GM23338 (cell line): ENCODE data around the gene BTLA. TPM values are rescaled to one million over a fixed set of nuclear protein-coding genes. Genes with fewer than 3 reads are reported as not detected.

Experiments
- ATAC-seq: fragments of 200-7000 bp; cut with Tn5 transposase; 3 replicates; pipeline ENCODE4 v1.9.1; 2020
- DNase-seq: peaks from one replicate; pipeline ENCODE4 v3.0.0-alpha.2; 2015; ENCODE audit warnings: low spot score
- H2AFZ ChIP-seq: fragments of 200-600 bp; sonication (generic); 2 replicates; pipeline ENCODE4 v1.8.0; 2016; ENCODE audit warnings: antibody characterized with exemption, mild to moderate bottlenecking, moderate library complexity
- H3F3A ChIP-seq: fragments of 200-600 bp; sonication (generic); replicated peaks from 2 replicates; pipeline ENCODE4 v1.8.0; 2017; ENCODE audit warnings: antibody characterized with exemption, mixed run types, low read depth
- H3K27ac ChIP-seq: fragments of 200-600 bp; sonication (generic); 2 replicates; pipeline ENCODE4 v1.6.1; 2016; ENCODE audit warnings: low read depth
- H3K27me3 ChIP-seq: fragments of 200-600 bp; sonication (generic); 2 replicates; pipeline ENCODE4 v1.8.0; 2016; ENCODE audit warnings: mild to moderate bottlenecking, mixed run types, moderate library complexity; ENCODE audit not compliant: insufficient read depth
- H3K36me3 ChIP-seq: fragments of 200-600 bp; sonication (generic); 2 replicates; pipeline ENCODE4 v1.8.0; 2016; ENCODE audit warnings: mild to moderate bottlenecking; ENCODE audit not compliant: insufficient read depth
- H3K4me1 ChIP-seq: fragments of 200-600 bp; sonication (generic); 2 replicates; pipeline ENCODE4 v1.8.0; 2016; ENCODE audit warnings: mild to moderate bottlenecking, moderate library complexity; ENCODE audit not compliant: insufficient read depth
- H3K4me2 ChIP-seq: fragments of 200-600 bp; sonication (generic); 2 replicates; pipeline ENCODE4 v1.7.1; 2017; ENCODE audit warnings: mixed run types
- H3K4me3 ChIP-seq: fragments of 200-600 bp; sonication (generic); 2 replicates; pipeline ENCODE4 v1.6.1; 2016; ENCODE audit warnings: mixed run types
- H3K79me2 ChIP-seq: fragments of 200-600 bp; sonication (generic); replicated peaks from 2 replicates; pipeline ENCODE4 v1.8.0; 2017; ENCODE audit warnings: mild to moderate bottlenecking; ENCODE audit not compliant: insufficient read depth
- H3K9me2 ChIP-seq: fragments of 200-600 bp; sonication (generic); 2 replicates; pipeline ENCODE4 v1.8.0; 2017; ENCODE audit not compliant: insufficient read depth
- H4K20me1 ChIP-seq: fragments of 200-600 bp; sonication (generic); replicated peaks from 2 replicates; pipeline ENCODE4 v1.8.0; 2017; ENCODE audit warnings: mild to moderate bottlenecking; ENCODE audit not compliant: insufficient read depth
- H3K27ac Mint-ChIP-seq: 2 replicates; pipeline ENCODE4 v1.8.0; 2020; ENCODE audit warnings: inconsistent platforms, mild to moderate bottlenecking, moderate library complexity, mixed read lengths
- H3K27me3 Mint-ChIP-seq: 3 replicates; pipeline ENCODE4 v1.8.0; 2022; ENCODE audit warnings: low read depth, mild to moderate bottlenecking, moderate library complexity, mixed read lengths, inconsistent platforms; ENCODE audit not compliant: insufficient read depth, poor library complexity
- H3K36me3 Mint-ChIP-seq: 3 replicates; pipeline ENCODE4 v1.8.0; 2021; ENCODE audit warnings: low read depth, mild to moderate bottlenecking, inconsistent platforms, moderate library complexity, mixed read lengths
- H3K4me1 Mint-ChIP-seq: 3 replicates; pipeline ENCODE4 v1.8.0; 2020; ENCODE audit warnings: mild to moderate bottlenecking, inconsistent platforms, mixed read lengths
- H3K4me3 Mint-ChIP-seq: 3 replicates; pipeline ENCODE4 v1.8.0; 2021; ENCODE audit warnings: moderate library complexity, mild to moderate bottlenecking, inconsistent platforms, mixed read lengths
- H3K9me3 Mint-ChIP-seq: 3 replicates; pipeline ENCODE4 v1.8.0; 2020; ENCODE audit warnings: moderate library complexity, mild to moderate bottlenecking, inconsistent platforms, mixed read lengths
- CREB1 ChIP-seq: fragments of 250-450 bp; sonication (Bioruptor Pico); IDR thresholded peaks from 2 replicates; pipeline ENCODE4 v1.5.0; 2020; ENCODE audit warnings: low read depth, mild to moderate bottlenecking, moderate library complexity
- EZH2 ChIP-seq: fragments of 200-600 bp; sonication (generic); IDR thresholded peaks from one replicate; pipeline ENCODE4 v1.8.0; 2017; ENCODE audit warnings: antibody characterized with exemption, mild to moderate bottlenecking, low read depth; ENCODE audit not compliant: unreplicated experiment
- EZH2phosphoT487 ChIP-seq: fragments of 200-600 bp; sonication (generic); IDR thresholded peaks from one replicate; pipeline ENCODE4 v1.8.1; 2018; ENCODE audit warnings: antibody characterized with exemption; ENCODE audit not compliant: unreplicated experiment
- JUNB ChIP-seq: IDR thresholded peaks from one replicate; pipeline ENCODE4 v1.6.1; 2016; ENCODE audit warnings: antibody characterized with exemption; ENCODE audit not compliant: unreplicated experiment
- NANOG ChIP-seq: IDR thresholded peaks from 2 replicates; pipeline ENCODE4 v1.6.1; 2016; ENCODE audit warnings: antibody characterized with exemption, borderline replicate concordance
- POLR2AphosphoS5 ChIP-seq: IDR thresholded peaks from 2 replicates; pipeline ENCODE4 v1.6.1; 2016; ENCODE audit warnings: antibody characterized with exemption, low read depth
- STAT1 ChIP-seq: IDR thresholded peaks from one replicate; pipeline ENCODE4 v1.6.1; 2016; ENCODE audit warnings: antibody characterized with exemption; ENCODE audit not compliant: unreplicated experiment
- ZNF114 ChIP-seq: fragments of 250-450 bp; sonication (Bioruptor Pico); IDR thresholded peaks from 2 replicates; pipeline ENCODE4 v1.5.0; 2020; ENCODE audit warnings: mild to moderate bottlenecking, moderate library complexity
- ZNF331 ChIP-seq: fragments of 250-450 bp; sonication (Bioruptor Pico); IDR thresholded peaks from 2 replicates; pipeline ENCODE4 v1.5.0; 2020; ENCODE audit warnings: low read depth, mild to moderate bottlenecking, moderate library complexity
- polyA plus RNA-seq: library from polyadenylated mRNA; unstranded; fragments of >200 nt; fragmentation: Nextera tagmentation; extraction: Ambion mirVana; gene quantifications from 2 replicates; pipeline ENCODE4 v1.2.1, GENCODE V29; 2016
- total RNA-seq: library from RNA; depleted of rRNA; stranded (reverse); fragments of >200 nt; shearing (Covaris generic); gene quantifications from 2 replicates; pipeline ENCODE4 v1.2.3, GENCODE V29; 2014
- TF ChIP-seq, protein P1 (sequence below), 2 experiments: fragments of 200-600 bp in 1 of 2; sonication (generic) in 1 of 2; conservative IDR thresholded peaks; 2 replicates each; pipeline versions ENCODE4 v1.5.1 to v1.6.1; 2016 to 2017; ENCODE audit warnings: antibody characterized with exemption in 2 of 2, low read depth in 2 of 2, mild to moderate bottlenecking in 2 of 2, moderate library complexity in 1 of 2
- TF ChIP-seq, protein P2 (sequence below): IDR thresholded peaks from 2 replicates; pipeline ENCODE4 v1.6.1; 2016; ENCODE audit warnings: antibody characterized with exemption

BTLA gene
- total and polyA plus RNA-seq, 2 experiments from 2014 or later, result 0.44 TPM; not detected in 1

DNA sequence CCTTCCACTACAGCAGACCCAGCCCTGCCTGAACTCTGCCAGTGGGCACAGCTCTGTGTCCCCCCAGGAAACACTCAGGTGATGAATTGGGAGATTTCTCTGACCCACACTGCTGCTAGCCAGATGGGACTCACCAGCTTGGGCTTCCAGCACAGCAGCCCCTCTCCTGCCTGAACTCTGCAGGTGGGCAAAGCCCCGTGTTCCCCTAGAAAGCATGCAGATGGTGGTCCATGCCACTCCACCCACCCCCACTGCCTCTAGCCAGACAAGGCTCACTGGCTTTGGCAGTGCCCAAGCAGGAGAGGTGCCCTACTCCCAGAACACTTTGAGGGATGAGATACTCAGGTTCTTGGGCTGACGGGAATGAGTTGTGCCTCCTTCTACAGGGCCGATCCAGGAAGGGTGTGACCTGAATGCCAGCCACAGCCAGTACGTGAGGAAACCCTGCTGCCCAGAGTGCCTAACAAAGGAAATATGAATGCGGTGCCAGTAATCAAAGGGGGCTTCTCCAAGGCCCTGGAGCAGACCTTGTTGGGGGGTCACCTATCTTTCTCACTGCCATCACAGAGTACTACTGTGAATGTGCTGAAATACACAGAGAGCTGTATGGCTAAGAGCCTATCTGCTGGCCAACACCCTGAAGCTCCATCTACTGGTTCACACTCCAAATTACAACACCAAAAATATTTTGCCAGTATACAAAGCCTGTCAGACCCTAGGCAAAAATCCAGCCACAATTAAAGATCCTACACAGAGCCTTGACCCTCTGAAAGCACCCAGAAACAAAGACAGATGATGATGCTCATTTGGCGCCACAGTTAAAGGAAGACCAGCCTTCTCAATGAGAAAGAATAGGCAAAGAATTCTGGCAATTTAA is 61.9 kb downstream of the BTLA start:
- Histone ChIP-seq H3K4me1 (no peaks in the 10 kb centered on the region; the same call in 1 of the 2 replicates), H4K20me1 (no peaks in the 10 kb centered on the region), H3K4me3 (no peak overlapping the region), H3K4me2 (no peak overlapping the region), H3K27ac (no peak overlapping the region), H3F3A (no peaks in the 10 kb centered on the region), H3K79me2 (no peaks in the 10 kb centered on the region), H3K9me2 (peaks cover 7% of the 10 kb centered on the region; the same call in 1 of the 2 replicates), H2AFZ (0 out of 2 replicates have a peak overlapping the region, but pooled peaks have one; percentile 44), H3K27me3 (no peaks in the 10 kb centered on the region), H3K36me3 (peaks cover 15% of the 10 kb centered on the region)
- Mint-ChIP-seq H3K36me3 (peaks cover 69% of the 10 kb centered on the region), H3K4me3 (no peak overlapping the region), H3K27me3 (no peaks in the 10 kb centered on the region), H3K27ac (no peak overlapping the region), H3K9me3 (peaks cover 65% of the 10 kb centered on the region), H3K4me1 (no peaks in the 10 kb centered on the region; the same call in 2 of the 3 replicates)
- DNase-seq (peak; percentile 71), ATAC-seq (peak; percentile 93)
- no peak for TF ChIP-seq CREB1
- TF ChIP-seq, protein P1, sequence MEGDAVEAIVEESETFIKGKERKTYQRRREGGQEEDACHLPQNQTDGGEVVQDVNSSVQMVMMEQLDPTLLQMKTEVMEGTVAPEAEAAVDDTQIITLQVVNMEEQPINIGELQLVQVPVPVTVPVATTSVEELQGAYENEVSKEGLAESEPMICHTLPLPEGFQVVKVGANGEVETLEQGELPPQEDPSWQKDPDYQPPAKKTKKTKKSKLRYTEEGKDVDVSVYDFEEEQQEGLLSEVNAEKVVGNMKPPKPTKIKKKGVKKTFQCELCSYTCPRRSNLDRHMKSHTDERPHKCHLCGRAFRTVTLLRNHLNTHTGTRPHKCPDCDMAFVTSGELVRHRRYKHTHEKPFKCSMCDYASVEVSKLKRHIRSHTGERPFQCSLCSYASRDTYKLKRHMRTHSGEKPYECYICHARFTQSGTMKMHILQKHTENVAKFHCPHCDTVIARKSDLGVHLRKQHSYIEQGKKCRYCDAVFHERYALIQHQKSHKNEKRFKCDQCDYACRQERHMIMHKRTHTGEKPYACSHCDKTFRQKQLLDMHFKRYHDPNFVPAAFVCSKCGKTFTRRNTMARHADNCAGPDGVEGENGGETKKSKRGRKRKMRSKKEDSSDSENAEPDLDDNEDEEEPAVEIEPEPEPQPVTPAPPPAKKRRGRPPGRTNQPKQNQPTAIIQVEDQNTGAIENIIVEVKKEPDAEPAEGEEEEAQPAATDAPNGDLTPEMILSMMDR (conservative IDR thresholded peaks at IDR 0.05; ENCODE audit: low read depth in 2 of 2), result peak; percentile 67 to 75

DNA sequence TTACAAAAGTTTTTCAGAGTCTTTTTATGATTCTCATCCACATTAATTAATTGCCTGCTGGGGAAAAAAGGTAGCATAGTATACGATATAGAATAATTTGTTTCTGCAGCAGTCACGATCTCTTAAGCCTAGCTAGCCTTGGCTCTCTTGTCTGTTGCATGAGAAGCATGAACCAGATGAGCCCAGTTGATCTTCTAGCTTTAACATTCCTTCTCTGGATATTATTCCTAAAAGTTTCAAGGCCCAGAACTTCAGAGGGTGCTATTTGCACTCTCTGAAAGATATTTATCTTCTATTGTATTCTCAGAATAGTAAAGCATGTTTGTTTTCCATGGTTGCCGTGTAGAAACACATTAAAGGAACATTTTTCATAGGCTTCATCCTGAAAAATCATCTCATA is 69.3 kb downstream of the BTLA start:
- no peak overlapping the region for H3K4me2 ChIP-seq

DNA sequence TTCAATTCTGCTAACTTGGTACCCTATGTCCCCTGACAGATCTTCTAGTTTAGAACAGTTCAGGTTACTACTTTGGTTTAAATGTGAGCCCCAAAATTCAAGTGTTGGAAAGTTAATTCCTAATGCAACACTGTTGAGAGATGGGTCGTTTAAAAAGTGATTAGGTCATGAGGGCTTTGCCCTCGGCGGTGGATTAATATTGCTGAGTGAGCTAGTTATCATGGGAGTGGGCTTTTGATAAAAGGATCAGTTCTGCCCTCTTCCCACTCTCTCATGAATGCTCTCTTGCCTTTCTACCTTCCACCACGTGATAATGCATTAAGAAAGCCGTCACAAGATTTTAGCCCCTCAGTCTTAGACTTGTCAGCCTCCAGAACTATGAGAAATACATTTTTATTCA is 72.1 kb downstream of the BTLA start:
- Histone ChIP-seq H3K9me2 (peaks cover 9% of the 10 kb centered on the region; the same call in 1 of the 2 replicates), H3K27ac (no peak overlapping the region), H3K36me3 (no peaks in the 10 kb centered on the region), H3K79me2 (peaks cover 15% of the 10 kb centered on the region), H3K27me3 (no peaks in the 10 kb centered on the region), H3K4me3 (no peak overlapping the region), H4K20me1 (no peaks in the 10 kb centered on the region), H3K4me1 (peaks cover 39% of the 10 kb centered on the region), H3F3A (no peaks in the 10 kb centered on the region), H3K4me2 (no peak overlapping the region), H2AFZ (no peak overlapping the region)
- no peak for DNase-seq
- ATAC-seq, result no peak
- Mint-ChIP-seq H3K4me1 (peaks cover 27% of the 10 kb centered on the region), H3K27me3 (peaks cover 9% of the 10 kb centered on the region), H3K4me3 (no peak overlapping the region), H3K9me3 (peaks cover 30% of the 10 kb centered on the region), H3K36me3 (peaks cover 51% of the 10 kb centered on the region), H3K27ac (no peak overlapping the region)
- no peak for TF ChIP-seq JUNB
- TF ChIP-seq ZNF114, result no peak
- TF ChIP-seq ZNF331 (CRISPR knock-in tag), result no peak
- no peak for TF ChIP-seq EZH2
- no peak for TF ChIP-seq POLR2AphosphoS5
- no peak for TF ChIP-seq NANOG
- TF ChIP-seq STAT1, result no peak
- TF ChIP-seq EZH2phosphoT487, result no peak
- TF ChIP-seq, protein P2, sequence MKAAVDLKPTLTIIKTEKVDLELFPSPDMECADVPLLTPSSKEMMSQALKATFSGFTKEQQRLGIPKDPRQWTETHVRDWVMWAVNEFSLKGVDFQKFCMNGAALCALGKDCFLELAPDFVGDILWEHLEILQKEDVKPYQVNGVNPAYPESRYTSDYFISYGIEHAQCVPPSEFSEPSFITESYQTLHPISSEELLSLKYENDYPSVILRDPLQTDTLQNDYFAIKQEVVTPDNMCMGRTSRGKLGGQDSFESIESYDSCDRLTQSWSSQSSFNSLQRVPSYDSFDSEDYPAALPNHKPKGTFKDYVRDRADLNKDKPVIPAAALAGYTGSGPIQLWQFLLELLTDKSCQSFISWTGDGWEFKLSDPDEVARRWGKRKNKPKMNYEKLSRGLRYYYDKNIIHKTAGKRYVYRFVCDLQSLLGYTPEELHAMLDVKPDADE, result no peak
- TF ChIP-seq, protein P1 (conservative IDR thresholded peaks at IDR 0.05; ENCODE audit: low read depth in 2 of 2), result no peak

More for the DNA sequence above, 69.3 kb downstream of the BTLA start:
- peaks cover 17% of the 10 kb centered on the region for H3K4me1 Mint-ChIP-seq
- Histone ChIP-seq H3K27ac (no peak overlapping the region), H3K4me3 (no peak overlapping the region), H3K27me3 (no peaks in the 10 kb centered on the region), H3K4me1 (peaks cover 20% of the 10 kb centered on the region), H3F3A (no peaks in the 10 kb centered on the region), H3K9me2 (peaks cover 9% of the 10 kb centered on the region; the same call in 1 of the 2 replicates), H3K79me2 (no peaks in the 10 kb centered on the region), H3K36me3 (peaks cover 11% of the 10 kb centered on the region; the same call in 1 of the 2 replicates), H4K20me1 (no peaks in the 10 kb centered on the region), H2AFZ (no peak overlapping the region)
- H3K27me3 Mint-ChIP-seq, result peaks cover 1% of the 10 kb centered on the region
- H3K36me3 Mint-ChIP-seq, result peaks cover 58% of the 10 kb centered on the region
- DNase-seq (no peak), ATAC-seq (no peak)
- no peak overlapping the region for H3K4me3 Mint-ChIP-seq
- TF ChIP-seq ZNF331 (CRISPR knock-in tag), result no peak
- H3K9me3 Mint-ChIP-seq, result peaks cover 33% of the 10 kb centered on the region
- no peak overlapping the region for H3K27ac Mint-ChIP-seq
